Transverse colon (tissue), 4 donors: ENCODE data around the gene PTGES2. TPM values are rescaled to one million over a fixed set of nuclear protein-coding genes. Genes with fewer than 3 reads are reported as not detected.

Experiments used
- DNase-seq: peaks from one replicate; pipeline ENCODE4 v3.0.0-alpha.2; 2019
- H3K27ac ChIP-seq, 4 donors: fragments of 200-600 bp; sonication (generic); 2 replicates each; pipeline ENCODE4 v1.5.1; 2016 to 2018; ENCODE audit warnings: inconsistent platforms in 4 of 4
- H3K27me3 ChIP-seq: fragments of 200-600 bp; sonication (generic); 2 replicates; pipeline ENCODE4 v1.5.1; 2017; ENCODE audit warnings: inconsistent platforms
- H3K36me3 ChIP-seq, 4 donors: fragments of 200-600 bp; sonication (generic); 2 replicates each; pipeline ENCODE4 v1.5.1; 2017 to 2019; ENCODE audit warnings: inconsistent platforms in 4 of 4
- H3K4me1 ChIP-seq, 4 donors: fragments of 200-600 bp; sonication (generic); 2 replicates each; pipeline ENCODE4 v1.5.1; 2017 to 2020; ENCODE audit warnings: inconsistent platforms in 4 of 4
- H3K4me3 ChIP-seq, 4 donors: fragments of 200-600 bp; sonication (generic); 1 replicate in 1 of 4; 2 replicates in 3 of 4; pipeline versions ENCODE4 v1.5.1 to v1.6.1; 2017 to 2019; ENCODE audit warnings: inconsistent platforms in 4 of 4
- H3K9me3 ChIP-seq, 2 donors: fragments of 200-600 bp; sonication (generic); 2 replicates each; pipeline ENCODE4 v1.5.1; 2017 to 2019; ENCODE audit warnings: inconsistent platforms in 2 of 2
- CTCF ChIP-seq, 5 experiments: fragments of 200-600 bp in 3 of 5; fragments of 450-650 bp in 2 of 5; sonication (generic) in 3 of 5; IDR thresholded peaks; 1 replicate in 2 of 5; 2 replicates in 3 of 5; pipeline ENCODE4 v1.5.1; 2016 to 2017; ENCODE audit warnings: antibody characterized with exemption in 5 of 5, inconsistent platforms in 3 of 5, mild to moderate bottlenecking in 2 of 5, moderate library complexity in 1 of 5
- EP300 ChIP-seq: sonication (generic); formaldehyde crosslinking; IDR thresholded peaks from one replicate; pipeline ENCODE4 v1.6.1; 2017; ENCODE audit warnings: antibody characterized with exemption, low read depth
- POLR2A ChIP-seq: fragments of 450-650 bp; IDR thresholded peaks from one replicate; pipeline ENCODE4 v1.6.1; 2016; ENCODE audit warnings: antibody characterized with exemption, mild to moderate bottlenecking, moderate library complexity
- POLR2AphosphoS5 ChIP-seq, 3 donors: sonication (generic); formaldehyde crosslinking; IDR thresholded peaks; one replicate each; pipeline ENCODE4 v1.6.1; 2016; ENCODE audit warnings: antibody characterized with exemption in 3 of 3
- WGBS, 2 donors: methylation state at CpG; one replicate each; pipeline ENCODE4 v1.1.5; 2018; ENCODE audit warnings: low coverage in 1 of 2; 5-methylcytosine and 5-hydroxymethylcytosine counted together
- in situ Hi-C, 4 donors: fragments of 200-750 bp; cut with MboI; loops; one replicate each; pipeline versions ENCODE4 v1.15.0 to v1.15.1; 2017; ENCODE audit warnings: low sequenced_read_pairs in 3 of 4, low pct_ligation_motif_present in 1 of 4, low pct_unique_long_range_greater_than_20kb in 1 of 4
- intact Hi-C: fragments of 100-400 bp; cut with DNase I; formaldehyde crosslinking; loops from one replicate; pipeline ENCODE4 v1.15.1; 2023; ENCODE audit warnings: low total_unique reads
- total RNA-seq, 4 donors: library from RNA; depleted of rRNA; stranded (reverse); fragments of >200 nt; gene quantifications; one replicate each; pipeline ENCODE4 v1.1.0, GENCODE V29; 2016

PTGES2 gene
- total RNA-seq, 4 donors from 2014 or later: 109 to 434 (median 164) TPM

DNA sequence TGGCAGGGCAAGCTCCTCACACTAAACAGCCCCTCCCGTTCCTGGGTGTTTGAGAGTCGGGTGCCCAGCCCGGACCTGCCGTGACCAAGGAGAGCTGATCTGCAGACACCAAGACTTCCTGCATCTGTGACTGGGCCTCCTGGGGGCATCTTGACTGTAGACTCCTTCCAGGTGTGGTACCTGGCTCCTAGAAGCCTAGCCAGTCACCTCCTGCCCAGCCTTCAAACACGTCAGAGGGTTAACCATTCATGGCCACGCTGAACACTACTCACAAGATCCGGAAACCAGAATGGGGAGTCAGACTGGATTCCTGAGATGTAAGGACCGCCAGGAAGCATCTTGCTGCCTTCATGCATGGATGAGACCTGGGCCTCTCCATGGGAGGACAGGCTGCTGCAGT is 18.0 kb upstream of the PTGES2 start:
- H3K4me3 ChIP-seq: no peak overlapping the region
- no peak for DNase-seq
- no peaks in the 10 kb centered on the region for H3K9me3 ChIP-seq
- H3K27ac ChIP-seq: no peak overlapping the region
- no peaks in the 10 kb centered on the region for H3K36me3 ChIP-seq
- intact Hi-C loops (no loop called here), in situ Hi-C loops (loop anchor here in 1 of 4 donors (25.0 kb wide), 1 partner anchor 108 kb away; no protein-coding TSS in a partner anchor)
- no peaks in the 10 kb centered on the region for H3K27me3 ChIP-seq
- WGBS, 2 donors: 73% methylated on average over 8 of the region's 8 CpGs; no CpG with 5 or more reads in 1 of the 2 donors
- TF ChIP-seq EP300 (no peak), CTCF (IDR thresholded peaks at IDR 0.05) (no peak), POLR2AphosphoS5 (IDR thresholded peaks at IDR 0.05) (no peak), POLR2A (no peak)
- peaks cover 10 to 29% (median 20%) of the 10 kb centered on the region in 4 donors for H3K4me1 ChIP-seq

DNA sequence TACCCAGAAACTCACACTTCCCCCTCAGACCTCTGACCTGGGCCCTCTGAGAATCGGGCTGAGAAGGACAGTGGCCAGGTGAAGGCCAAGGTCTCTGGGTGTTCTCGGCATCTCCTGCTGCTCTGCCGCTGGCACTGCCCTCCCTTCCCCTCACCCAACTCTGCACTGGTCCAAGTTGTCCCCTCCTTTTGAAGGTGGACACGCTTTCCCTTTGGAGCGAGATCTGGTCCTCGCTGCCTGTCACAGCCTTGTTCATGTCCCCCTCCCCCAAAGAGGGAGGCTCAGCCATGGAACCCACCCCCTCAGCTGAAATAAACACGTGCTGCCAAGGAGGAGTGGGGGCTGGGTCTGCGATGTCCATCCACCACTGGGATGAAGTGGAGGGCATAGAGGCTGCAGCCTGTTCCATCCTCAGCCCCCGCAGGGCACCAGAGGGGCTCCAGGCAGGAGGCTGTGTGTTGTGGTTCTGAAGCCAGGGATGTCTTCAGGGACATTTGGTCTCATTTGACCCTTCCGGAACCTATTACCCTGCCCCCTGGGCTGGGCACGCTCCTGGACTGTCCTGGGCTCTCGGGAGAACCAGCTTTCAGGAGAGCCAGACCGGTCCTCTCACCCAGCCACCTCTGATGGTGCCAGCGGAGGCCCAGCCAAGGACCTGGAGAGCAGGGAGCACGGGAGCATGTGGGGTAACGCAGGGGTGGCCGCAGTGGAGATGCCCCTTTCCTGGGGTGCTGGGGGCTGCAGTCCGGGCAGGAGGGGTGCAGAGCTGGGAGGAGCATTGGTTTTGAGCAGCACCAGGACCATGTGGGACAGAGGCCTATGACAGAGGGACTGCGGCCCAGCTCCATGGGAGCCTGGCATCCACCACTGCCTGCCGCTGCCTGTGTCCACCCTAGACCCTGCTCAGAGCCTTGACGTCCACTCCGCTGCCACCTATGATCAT is 17.0 kb upstream of the PTGES2 start:
- WGBS, 2 donors: 89% methylated on average over 20 of the region's 22 CpGs; no CpG with 5 or more reads in 1 of the 2 donors

DNA sequence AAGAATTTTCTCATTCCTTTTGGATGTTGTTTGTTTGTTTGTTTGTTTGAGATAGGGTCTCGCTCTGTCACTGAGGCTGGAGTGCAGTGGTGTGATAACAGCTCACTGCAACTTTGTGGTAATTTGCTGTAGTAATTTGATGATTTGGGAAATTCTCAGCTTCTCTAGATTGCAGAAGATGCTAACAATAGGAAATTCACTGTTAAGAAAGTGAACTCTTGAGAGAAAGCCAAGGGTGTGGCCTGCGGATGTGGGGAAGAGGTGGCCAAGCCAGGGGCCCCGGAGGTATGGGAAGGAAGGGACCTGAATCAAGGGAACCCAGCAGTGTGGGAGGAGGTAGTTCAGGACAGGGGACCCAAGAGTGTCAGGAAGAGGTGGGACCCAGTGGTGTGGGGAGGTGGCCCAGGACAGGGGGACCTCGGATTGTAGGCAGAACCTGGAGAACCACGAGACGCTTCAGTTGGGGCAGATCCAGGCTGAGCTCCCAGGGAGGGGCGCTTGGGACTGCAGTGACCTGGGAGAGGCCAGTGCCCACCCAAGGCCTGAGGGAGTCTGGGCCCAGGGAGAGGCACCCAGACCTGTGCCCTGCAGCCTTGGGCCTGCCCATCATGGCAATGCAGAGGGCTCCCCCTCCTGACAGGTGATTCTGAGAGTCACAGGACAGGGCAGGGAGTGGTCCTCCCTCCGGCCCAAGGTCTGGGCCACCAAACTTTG is 16.2 kb upstream of the PTGES2 start:
- Histone ChIP-seq H3K36me3 (no peaks in the 10 kb centered on the region), H3K4me3 (no peak overlapping the region), H3K9me3 (no peaks in the 10 kb centered on the region), H3K27ac (no peak overlapping the region), H3K27me3 (no peaks in the 10 kb centered on the region), H3K4me1 (peaks cover 3 to 15% (median 10%) of the 10 kb centered on the region in 4 donors)
- 28 to 63% methylated on average over 3 to 8 of the region's 8 CpGs for WGBS, 2 donors
- in situ Hi-C loops: loop anchor here in 1 of 4 donors (25.0 kb wide), 1 partner anchor 106 kb away; no protein-coding TSS in a partner anchor
- TF ChIP-seq POLR2A (no peak), POLR2AphosphoS5 (IDR thresholded peaks at IDR 0.05) (no peak), CTCF (IDR thresholded peaks at IDR 0.05) (no peak), EP300 (no peak)
- intact Hi-C loops: no loop called here
- DNase-seq: peak; percentile 46

More for the DNA sequence above, 17.0 kb upstream of the PTGES2 start:
- in situ Hi-C loops: loop anchor here in 1 of 4 donors (25.0 kb wide), 1 partner anchor 107 kb away; no protein-coding TSS in a partner anchor
- Histone ChIP-seq H3K27me3 (no peaks in the 10 kb centered on the region), H3K27ac (no peak overlapping the region), H3K4me1 (peaks cover 8 to 22% (median 16%) of the 10 kb centered on the region in 4 donors), H3K36me3 (no peaks in the 10 kb centered on the region), H3K9me3 (no peaks in the 10 kb centered on the region), H3K4me3 (no peak overlapping the region)
- intact Hi-C loops: no loop called here
- DNase-seq: no peak
- TF ChIP-seq POLR2AphosphoS5 (IDR thresholded peaks at IDR 0.05): no peak
- TF ChIP-seq POLR2A: no peak
- TF ChIP-seq EP300: no peak
- TF ChIP-seq CTCF (IDR thresholded peaks at IDR 0.05): no peak

DNA sequence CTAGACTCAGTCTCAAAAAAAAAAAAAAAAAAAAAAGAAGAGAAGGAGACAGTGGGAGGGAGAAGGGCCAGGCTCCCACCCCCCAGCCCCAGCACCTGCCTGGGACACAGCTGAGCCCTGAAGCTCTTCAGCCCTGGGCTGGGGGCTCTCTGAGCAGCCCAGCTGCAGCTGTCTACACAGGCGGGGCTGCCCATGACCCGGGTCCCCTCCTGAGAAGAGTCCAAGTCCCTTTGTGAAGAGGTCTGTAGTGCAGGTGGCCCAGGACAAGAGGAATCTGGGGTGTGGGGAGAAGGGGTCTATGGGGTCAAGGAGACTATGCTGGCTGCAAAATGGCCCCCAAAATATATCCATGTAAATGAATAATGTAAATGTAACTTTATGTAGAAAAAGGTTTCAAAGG is 15.1 kb upstream of the PTGES2 start:
- DNase-seq: no peak
- no peaks in the 10 kb centered on the region for H3K9me3 ChIP-seq
- in situ Hi-C loops (loop anchor here in 1 of 4 donors (25.0 kb wide), 1 partner anchor 105 kb away; no protein-coding TSS in a partner anchor), intact Hi-C loops (no loop called here)
- H3K27ac ChIP-seq: no peak overlapping the region
- TF ChIP-seq EP300: no peak
- H3K4me3 ChIP-seq: no peak overlapping the region
- H3K4me1 ChIP-seq: peaks cover 0 to 10% (median 4%) of the 10 kb centered on the region in 4 donors
- 92% methylated on average over 2 of the region's 2 CpGs; no CpG with 5 or more reads in 1 of the 2 donors for WGBS, 2 donors
- no peaks in the 10 kb centered on the region for H3K36me3 ChIP-seq
- H3K27me3 ChIP-seq: no peaks in the 10 kb centered on the region
